Thyroid gland (tissue), 4 donors: Measurements from ENCODE around the gene SMCP.

Experiments used
- POLR2A ChIP-seq, 2 donors: fragments of 450-650 bp; IDR thresholded peaks; one replicate each; pipeline ENCODE4 v1.6.1; 2017; ENCODE audit warnings: antibody characterized with exemption in 2 of 2, mild to moderate bottlenecking in 2 of 2, moderate library complexity in 1 of 2
- TF ChIP-seq, protein P1 (sequence below), 6 experiments: fragments of 200-600 bp in 3 of 6; fragments of 450-650 bp in 3 of 6; sonication (generic) in 3 of 6; IDR thresholded peaks; one replicate each; pipeline ENCODE4 v1.5.1; 2016 to 2019; ENCODE audit warnings: antibody characterized with exemption in 6 of 6, mild to moderate bottlenecking in 2 of 6, inconsistent platforms in 1 of 6, moderate library complexity in 1 of 6

DNA sequence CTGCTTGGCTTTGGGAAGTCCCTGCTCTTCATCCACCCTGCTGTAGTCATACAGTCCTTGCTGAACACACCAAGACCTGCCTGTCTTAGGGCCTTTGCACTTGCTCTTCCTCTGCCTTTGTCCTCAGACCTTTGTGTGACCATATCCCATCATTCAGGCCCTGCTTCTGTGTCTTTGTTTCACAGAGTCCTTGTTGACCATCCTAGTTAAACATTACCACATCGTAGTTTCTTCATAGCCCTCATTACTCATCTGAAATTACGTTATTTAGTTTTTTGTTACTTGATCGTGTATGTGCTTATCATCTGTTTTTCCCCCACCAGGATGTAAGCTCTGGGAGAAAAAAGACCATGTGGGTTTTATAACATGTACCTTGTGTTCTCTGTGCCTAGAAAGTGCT, 50.5 kb downstream of the SMCP start:
- TF ChIP-seq, protein P1, sequence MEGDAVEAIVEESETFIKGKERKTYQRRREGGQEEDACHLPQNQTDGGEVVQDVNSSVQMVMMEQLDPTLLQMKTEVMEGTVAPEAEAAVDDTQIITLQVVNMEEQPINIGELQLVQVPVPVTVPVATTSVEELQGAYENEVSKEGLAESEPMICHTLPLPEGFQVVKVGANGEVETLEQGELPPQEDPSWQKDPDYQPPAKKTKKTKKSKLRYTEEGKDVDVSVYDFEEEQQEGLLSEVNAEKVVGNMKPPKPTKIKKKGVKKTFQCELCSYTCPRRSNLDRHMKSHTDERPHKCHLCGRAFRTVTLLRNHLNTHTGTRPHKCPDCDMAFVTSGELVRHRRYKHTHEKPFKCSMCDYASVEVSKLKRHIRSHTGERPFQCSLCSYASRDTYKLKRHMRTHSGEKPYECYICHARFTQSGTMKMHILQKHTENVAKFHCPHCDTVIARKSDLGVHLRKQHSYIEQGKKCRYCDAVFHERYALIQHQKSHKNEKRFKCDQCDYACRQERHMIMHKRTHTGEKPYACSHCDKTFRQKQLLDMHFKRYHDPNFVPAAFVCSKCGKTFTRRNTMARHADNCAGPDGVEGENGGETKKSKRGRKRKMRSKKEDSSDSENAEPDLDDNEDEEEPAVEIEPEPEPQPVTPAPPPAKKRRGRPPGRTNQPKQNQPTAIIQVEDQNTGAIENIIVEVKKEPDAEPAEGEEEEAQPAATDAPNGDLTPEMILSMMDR (IDR thresholded peaks at IDR 0.05), result no peak
- no peak for TF ChIP-seq POLR2A (IDR thresholded peaks at IDR 0.05)
